NCI-H526 treated with DMSO at 0.1 percent for 48 hours (cell line): ENCODE measurements around the gene LCA5L.
"Not testable (repeated sequence)": the region's sequence is repeated elsewhere in the genome, so short reads cannot be mapped to it uniquely, and the experiment has no call there.

Experiments used
- DNase-seq: peaks from one replicate; lab custom pipeline; 2025; lab: John Stamatoyannopoulos, UW

Gene LCA5L

GRCh38 chr21:39387461-39388037, 58.0 kb downstream of the LCA5L start:
- DNase-seq: peak; percentile 84

- DNase-seq: no peak
Observed at GRCh38 chr21:39386899-39387298, 58.7 kb downstream of the LCA5L start.

GRCh38 chr21:39386194-39386593, 59.4 kb downstream of the LCA5L start:
- DNase-seq: no peak

- DNase-seq: peak; percentile 56
Observed at GRCh38 chr21:39385299-39386145, 60.1 kb downstream of the LCA5L start.

GRCh38 chr21:39384674-39385298, 60.8 kb downstream of the LCA5L start:
- DNase-seq: no peak

GRCh38 chr21:39382096-39382495, 63.5 kb downstream of the LCA5L start:
- DNase-seq: not testable (repeated sequence)

- DNase-seq: no peak
Observed at GRCh38 chr21:39381009-39381408, 64.6 kb downstream of the LCA5L start.

GRCh38 chr21:39379986-39380891, 65.3 kb downstream of the LCA5L start:
- peak; percentile 79 for DNase-seq

GRCh38 chr21:39377444-39378050, 68.0 kb downstream of the LCA5L start:
- no peak for DNase-seq

- DNase-seq: no peak
Observed at GRCh38 chr21:39375446-39375845, 70.1 kb downstream of the LCA5L start.

- DNase-seq: no peak
Observed at GRCh38 chr21:39374046-39374445, 71.5 kb downstream of the LCA5L start.

GRCh38 chr21:39373634-39374033, 71.9 kb downstream of the LCA5L start:
- DNase-seq: peak; percentile 20

GRCh38 chr21:39369896-39370288, 75.7 kb downstream of the LCA5L start:
- not testable (repeated sequence) for DNase-seq

- no peak for DNase-seq
Observed at GRCh38 chr21:39367783-39368182, 77.8 kb downstream of the LCA5L start.

GRCh38 chr21:39366563-39366962, 79.0 kb downstream of the LCA5L start:
- no peak for DNase-seq

GRCh38 chr21:39364949-39365348, 80.6 kb downstream of the LCA5L start:
- no peak for DNase-seq

GRCh38 chr21:39363607-39364555, 81.7 kb downstream of the LCA5L start:
- no peak for DNase-seq

- DNase-seq: no peak
Observed at GRCh38 chr21:39362733-39363132, 82.8 kb downstream of the LCA5L start.

- DNase-seq: no peak
Observed at GRCh38 chr21:39359382-39359781, 86.2 kb downstream of the LCA5L start.
